HTR-8/SVneo (cell line): ENCODE results near the gene ASRGL1.

Source experiments
- DNase-seq: peaks from one replicate; pipeline ENCODE4 v3.0.0; 2011; ENCODE audit warnings: low spot score, mixed read lengths; ENCODE audit not compliant: insufficient read length
- FAIRE-seq: peaks from 2 replicates; lab custom pipeline; 2011; peaks lifted over from hg19 to GRCh38; lab: Jason Lieb, UNC

Gene ASRGL1

DNA sequence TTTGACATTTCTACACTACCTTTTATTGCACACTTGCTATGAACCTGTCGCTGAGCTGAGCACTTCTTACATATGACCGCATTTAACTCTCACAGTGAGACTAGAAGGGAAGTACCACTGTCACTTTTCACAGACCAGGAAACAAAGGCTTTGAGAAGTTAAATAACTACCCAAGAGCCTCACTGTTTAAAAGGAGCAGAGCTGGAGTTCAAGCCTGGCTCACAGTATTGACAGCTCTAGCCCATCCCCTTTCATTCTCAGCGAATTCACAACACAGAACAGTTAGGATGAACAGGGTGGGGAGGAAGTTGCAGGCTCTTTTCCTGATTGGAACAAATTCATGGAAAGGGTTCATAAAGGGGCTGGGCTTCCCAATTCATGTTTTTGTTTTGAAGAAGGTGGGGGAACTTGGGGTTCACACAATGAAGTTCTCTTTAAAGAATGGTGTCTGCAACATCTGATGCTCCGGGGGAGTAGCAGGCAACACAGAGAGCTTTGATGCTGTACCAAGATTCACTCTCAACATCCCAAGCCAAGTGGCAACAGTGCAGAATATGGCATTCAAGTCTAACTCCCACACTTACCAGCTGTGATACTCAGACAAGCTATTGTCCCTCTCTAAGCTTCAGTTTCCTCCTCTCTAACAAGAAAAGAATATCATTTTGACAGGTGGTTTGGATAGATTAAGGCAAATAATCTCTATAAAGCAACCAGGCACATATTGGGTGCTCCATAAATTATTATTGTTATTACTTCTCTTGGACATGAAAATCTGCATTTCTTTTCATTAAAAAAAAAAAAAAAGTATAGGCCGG is 98.8 kb downstream of the ASRGL1 start:
- no peak for DNase-seq
- no peak for FAIRE-seq

DNA sequence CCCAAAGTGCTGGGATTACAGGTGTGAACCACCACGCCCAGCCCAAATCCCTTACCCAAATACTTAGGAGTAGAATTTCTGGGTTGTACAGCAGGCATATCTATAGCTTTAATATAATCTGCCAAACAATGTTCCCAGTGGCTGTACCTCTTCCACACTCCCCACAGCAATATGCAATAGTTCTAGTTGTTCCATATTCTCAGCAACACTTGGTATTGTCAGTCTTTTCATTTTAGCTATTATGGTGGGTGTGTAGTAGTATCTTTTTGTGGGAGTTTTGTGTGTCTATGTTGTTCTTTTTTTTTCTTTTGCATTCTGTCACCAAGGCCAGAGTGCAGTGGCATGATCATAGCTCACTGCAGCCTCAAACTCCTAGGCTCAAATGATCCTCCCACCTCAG is 100.4 kb downstream of the ASRGL1 start:
- no peak for FAIRE-seq
- DNase-seq = no peak

DNA sequence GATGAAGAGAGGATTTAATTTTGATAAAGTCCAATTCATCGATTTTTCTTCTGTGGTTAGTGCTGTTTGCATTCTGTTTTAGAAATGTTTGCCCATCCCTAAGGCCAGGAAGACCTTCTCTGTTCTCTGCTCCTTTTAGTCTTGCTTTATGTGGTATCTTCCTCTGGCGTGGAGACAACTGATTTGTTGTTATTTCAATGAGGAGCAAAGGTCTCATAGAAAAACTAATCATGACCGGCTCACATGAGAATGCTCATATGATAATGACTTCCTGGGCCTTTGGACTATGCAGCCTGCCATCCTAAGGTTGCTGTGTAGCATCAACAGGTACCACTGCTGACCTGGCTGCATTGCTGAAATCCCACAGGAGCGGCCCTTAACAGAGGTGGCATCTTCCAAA is 101.4 kb downstream of the ASRGL1 start:
- no peak for FAIRE-seq
- no peak for DNase-seq

DNA sequence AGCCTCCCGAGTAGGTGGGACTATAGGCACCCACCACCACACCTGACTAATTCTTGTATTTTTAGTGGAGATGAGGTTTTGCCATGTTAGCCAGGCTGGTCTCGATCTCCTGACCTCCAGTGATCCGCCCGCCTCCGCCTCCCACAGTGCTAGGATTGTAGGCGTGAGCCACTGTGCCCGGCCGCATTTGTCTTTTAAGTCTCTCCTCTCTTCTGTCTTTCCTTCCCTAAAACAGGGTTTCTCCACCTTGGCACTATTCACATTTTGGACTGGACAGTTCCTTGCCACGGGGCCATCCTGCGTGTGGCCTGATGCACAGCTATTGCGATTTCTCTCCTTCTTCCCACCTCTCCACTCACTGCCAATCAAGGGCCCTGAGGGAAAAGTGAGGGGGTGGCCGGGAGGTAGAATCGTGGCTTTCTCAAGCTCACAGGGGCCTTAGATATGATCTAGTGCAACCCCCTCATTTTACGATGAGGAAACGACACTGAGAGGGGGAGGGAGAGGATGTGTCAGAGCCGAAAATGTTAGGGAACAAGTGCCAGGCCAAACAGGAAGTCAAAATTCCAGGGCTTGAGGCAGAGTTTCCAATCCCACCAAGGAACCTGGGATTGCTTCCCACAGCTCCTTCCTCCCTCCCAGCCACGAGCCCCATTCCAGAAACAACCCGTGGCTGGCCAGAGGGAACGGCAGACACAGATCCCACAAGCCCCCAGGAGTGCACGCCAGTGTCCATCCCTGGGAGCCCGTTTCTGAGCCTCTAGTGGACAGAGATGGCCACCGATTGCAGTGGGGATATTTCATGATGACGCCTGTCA is 102.7 kb downstream of the ASRGL1 start:
- FAIRE-seq (no peak), DNase-seq (peak; percentile 41)
